NCI-H1694 (cell line): ENCODE measurements around the gene BICC1.

Experiments used
- DNase-seq: peaks from one replicate; lab custom pipeline; 2025; lab: John Stamatoyannopoulos, UW

Gene BICC1, protein sequence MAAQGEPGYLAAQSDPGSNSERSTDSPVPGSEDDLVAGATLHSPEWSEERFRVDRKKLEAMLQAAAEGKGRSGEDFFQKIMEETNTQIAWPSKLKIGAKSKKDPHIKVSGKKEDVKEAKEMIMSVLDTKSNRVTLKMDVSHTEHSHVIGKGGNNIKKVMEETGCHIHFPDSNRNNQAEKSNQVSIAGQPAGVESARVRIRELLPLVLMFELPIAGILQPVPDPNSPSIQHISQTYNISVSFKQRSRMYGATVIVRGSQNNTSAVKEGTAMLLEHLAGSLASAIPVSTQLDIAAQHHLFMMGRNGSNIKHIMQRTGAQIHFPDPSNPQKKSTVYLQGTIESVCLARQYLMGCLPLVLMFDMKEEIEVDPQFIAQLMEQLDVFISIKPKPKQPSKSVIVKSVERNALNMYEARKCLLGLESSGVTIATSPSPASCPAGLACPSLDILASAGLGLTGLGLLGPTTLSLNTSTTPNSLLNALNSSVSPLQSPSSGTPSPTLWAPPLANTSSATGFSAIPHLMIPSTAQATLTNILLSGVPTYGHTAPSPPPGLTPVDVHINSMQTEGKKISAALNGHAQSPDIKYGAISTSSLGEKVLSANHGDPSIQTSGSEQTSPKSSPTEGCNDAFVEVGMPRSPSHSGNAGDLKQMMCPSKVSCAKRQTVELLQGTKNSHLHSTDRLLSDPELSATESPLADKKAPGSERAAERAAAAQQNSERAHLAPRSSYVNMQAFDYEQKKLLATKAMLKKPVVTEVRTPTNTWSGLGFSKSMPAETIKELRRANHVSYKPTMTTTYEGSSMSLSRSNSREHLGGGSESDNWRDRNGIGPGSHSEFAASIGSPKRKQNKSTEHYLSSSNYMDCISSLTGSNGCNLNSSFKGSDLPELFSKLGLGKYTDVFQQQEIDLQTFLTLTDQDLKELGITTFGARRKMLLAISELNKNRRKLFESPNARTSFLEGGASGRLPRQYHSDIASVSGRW

DNA sequence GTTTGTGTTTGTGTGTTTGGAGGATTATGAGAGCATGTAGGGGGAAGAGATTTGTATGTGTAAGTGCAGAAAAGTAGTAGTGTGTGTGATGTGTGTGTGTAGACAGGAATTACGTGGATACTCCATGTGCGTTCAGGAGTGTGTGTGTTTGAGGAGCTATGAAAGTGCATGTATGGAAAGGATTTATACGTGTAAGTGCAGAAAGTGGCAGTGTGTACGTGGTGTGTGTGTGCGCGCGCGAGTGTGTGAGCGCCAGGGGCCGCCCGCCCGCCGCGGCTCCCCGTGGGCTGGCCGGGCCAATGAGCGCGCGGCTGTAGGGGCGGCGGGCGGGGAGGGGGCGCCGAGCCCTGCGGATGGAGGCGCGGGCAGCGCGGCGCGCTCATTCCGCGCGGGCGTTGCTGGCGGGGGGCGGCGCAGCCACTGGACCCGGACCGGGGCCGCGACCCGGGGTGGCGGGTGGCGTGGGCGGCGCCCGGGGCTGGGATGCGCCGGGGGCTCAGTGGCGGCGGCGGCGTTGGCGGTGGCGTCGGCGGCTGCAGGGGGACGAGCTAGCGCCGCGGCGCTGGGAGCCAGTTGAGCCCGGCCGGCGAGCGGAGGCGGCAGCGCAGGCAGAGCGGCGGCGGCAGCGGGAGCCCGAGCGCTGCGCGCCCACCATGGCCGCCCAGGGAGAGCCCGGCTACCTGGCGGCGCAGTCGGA lies at the start of gene BICC1:
TSS of gene BICC1 (plus strand) at position 382 of the 697 bp plus-strand sequence. CDS start at position 654, 272 bp downstream.
- no peak for DNase-seq

GRCh38 chr10:58464956-58465355 lies 47.7 kb upstream of the BICC1 start:
- DNase-seq, result no peak

DNA sequence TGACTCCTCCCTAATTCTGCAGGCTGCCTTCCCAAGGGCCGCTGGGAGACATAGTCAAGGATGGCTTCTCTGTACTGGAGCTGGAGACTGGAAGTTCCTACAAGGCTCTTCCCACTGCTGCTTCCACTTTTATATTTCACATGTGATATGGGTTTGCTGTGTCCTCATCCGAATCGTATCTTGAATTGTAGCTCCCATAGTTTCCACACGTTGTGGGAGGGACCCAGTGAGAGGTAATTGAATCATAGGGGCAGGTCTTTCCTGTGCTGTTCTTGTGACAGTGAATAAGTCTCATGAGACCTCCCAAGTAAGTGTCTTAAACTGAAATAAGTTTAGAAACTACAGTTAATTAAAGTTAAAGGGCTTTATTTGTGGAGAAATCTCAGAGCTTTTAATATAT lies 47.0 kb upstream of the BICC1 start:
- DNase-seq, result no peak

DNA sequence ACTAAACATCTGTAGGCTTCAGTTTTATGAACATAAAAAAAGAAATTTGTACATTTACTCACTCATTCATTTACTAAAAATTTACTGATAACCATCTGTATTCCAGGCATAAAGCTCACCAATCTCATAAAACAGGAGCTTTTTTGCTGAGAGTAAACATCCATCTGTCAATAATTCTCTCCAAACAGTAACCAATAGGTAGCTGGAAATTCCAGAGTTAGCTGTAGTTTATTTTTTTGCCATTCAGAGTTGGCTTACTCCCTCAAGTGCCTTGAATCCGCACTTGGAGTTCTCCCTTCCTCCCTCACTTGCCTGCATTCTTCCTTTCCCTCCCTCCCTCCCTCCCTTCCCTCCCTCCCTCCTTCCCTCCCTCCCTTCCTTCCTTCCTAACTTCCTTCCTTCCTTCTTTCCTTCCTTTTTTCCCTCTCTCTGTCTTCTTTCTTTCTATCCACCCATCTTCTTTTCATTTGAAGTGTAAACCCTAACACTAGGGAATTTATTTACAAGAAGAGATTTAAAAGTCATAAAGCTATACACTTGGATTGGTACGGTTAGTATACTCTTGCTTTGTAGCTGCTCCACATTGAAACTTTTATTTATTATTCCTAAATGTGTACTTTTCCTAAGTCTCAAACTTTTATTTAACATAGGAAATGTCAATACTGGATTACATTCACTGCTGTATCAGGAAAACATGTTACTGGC lies 44.6 kb upstream of the BICC1 start:
- no peak for DNase-seq

DNA sequence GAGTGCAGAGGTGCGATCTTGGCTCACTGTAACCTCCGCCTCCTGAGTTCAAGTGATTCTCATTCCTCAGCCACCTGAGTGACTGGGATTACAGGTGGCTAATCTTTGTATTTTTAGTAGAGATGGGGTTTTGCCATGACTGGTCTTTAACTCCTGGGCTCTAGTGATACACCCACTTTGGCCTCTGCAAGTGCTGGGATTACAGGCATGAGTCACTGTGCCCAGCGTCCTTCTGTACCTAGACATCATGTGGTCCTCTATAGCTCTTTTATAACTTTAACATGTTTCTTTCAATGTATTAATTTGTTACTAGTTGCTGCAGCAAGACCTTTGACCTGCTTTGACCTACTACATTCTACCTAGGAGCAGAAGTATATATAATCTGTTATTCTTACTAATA lies 38.7 kb upstream of the BICC1 start:
- DNase-seq, result no peak

GRCh38 chr10:58475322-58476277 lies 37.1 kb upstream of the BICC1 start:
- no peak for DNase-seq

DNA sequence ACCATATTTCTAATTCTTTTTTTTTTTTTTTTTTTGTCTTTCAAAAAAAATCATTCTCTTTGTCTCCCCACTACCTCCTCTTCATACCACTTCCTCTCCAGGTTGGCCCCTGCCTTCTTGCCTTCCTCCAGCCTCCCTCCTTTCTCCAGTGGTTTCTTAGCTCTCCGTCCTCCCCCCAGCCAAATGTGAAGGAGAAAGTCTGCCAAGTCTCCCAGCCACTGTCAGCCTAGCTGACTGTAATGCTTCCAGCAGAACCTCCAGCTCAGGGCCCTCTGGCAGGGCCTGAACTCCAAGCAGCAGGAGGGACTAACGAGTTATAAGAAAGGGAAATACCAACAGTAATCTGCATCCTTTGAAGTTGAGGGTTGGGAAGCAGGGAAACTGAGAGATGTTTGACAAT lies 35.5 kb upstream of the BICC1 start:
- no peak for DNase-seq

DNA sequence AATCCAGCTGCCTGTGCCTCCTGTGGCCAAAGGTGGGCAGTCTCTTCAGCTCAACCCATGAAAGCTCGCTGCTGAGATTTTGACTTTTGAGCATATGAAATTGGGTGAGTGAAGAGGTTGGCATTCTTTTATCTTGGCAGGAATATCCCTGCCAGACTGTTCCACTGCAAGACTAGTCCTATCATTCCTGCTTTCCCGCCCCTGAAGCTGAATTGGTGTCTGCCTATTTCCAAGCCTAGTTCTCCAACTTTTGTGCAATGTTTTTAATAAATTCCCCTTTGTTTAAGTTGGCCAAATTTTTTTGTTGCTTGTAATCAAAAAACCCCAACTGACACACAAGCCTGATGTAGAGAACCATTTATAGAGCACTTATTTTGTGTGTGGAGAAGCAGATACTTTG lies 34.8 kb upstream of the BICC1 start:
- no peak for DNase-seq

GRCh38 chr10:58479045-58479444 lies 33.6 kb upstream of the BICC1 start:
- DNase-seq, result no peak

DNA sequence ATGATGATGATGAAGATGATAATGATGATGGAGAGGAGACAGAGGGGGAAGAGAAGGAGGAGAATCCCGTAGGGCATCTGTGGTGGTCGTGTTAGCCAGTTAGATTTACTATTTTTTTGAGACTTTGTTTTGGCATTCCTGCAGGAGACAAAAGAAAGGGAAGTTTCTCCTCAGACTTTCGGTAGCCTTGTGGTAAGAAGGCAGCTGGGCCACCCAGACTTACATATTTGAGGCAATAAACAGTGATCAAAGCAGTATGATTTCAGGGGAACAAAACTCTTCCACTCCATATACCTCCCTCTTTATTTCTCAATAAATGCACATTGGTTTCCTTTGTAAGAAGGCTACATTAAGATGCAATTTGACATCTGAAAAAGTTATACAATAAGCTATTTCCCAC lies 32.4 kb upstream of the BICC1 start:
- no peak for DNase-seq

DNA sequence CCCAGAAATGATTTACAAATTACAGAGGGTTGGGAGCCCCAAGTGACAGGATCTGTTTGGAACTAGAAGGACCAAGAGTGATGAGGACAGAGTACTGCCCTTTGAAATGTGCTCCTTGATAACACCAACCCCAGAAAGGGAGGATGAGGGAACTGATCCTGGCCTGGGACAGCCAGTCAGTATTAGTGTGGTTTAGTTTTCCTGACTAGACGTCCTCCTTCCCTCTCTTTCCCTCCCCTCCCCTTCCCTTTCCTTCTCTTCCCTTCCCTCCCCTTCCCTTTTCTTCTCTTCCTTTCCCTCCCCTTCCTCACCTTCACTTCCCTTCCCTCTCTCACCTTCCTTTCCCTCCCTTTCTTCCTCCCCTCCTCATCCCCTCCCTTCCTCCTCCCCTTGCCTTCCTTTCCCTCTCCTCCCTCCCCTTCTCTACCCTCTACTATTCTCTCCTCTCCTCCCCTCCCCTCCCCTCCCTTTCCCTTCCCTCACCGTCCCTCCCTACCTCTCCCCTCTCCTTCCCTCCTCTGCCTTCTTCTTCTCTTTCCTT lies 31.0 kb upstream of the BICC1 start:
- DNase-seq, result no peak

DNA sequence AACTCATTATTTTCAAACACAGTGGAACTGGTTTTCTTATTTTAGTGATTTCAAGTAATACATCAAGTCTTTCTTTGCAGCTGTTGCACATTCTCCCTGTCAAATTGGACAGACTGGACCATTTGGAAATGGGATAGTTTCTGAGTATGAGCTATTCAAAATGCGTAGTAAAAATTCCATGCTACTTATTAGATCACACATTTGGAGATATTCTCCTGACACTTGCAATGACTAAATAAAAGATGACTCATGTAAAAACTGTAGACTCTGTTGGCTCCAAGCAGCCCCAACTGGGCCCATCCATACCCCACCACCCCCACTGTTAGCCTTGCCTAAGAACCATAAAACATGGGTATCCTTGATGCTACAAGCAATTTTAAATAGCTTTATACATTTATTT lies 25.9 kb upstream of the BICC1 start:
- DNase-seq, result no peak

GRCh38 chr10:58488921-58489320 lies 23.8 kb upstream of the BICC1 start:
- DNase-seq, result no peak

- DNase-seq, result no peak
These were observed 9.7 kb upstream of the BICC1 start for GRCh38 chr10:58502956-58503355.

DNA sequence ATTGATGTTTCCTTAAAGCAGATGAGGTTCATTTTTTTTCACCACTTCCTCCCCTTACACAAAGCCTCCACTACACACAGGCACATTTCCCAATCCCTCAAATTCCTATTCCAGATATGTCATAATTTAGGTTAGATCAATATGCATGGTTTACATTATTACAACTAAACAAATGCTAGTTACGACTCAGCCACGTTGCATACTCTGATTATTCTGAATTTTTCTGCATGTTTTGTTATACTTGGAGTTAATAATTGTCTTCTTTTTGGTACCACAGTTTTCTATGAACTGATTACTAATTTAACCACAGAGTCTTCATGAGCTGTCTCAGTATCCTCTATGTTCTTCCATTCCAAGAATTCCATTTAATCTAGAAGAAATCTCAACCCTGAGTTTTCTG lies 4.4 kb upstream of the BICC1 start:
- DNase-seq, result no peak

- DNase-seq, result no peak
These were observed 744 bp upstream of the BICC1 start for GRCh38 chr10:58511765-58512490.

DNA sequence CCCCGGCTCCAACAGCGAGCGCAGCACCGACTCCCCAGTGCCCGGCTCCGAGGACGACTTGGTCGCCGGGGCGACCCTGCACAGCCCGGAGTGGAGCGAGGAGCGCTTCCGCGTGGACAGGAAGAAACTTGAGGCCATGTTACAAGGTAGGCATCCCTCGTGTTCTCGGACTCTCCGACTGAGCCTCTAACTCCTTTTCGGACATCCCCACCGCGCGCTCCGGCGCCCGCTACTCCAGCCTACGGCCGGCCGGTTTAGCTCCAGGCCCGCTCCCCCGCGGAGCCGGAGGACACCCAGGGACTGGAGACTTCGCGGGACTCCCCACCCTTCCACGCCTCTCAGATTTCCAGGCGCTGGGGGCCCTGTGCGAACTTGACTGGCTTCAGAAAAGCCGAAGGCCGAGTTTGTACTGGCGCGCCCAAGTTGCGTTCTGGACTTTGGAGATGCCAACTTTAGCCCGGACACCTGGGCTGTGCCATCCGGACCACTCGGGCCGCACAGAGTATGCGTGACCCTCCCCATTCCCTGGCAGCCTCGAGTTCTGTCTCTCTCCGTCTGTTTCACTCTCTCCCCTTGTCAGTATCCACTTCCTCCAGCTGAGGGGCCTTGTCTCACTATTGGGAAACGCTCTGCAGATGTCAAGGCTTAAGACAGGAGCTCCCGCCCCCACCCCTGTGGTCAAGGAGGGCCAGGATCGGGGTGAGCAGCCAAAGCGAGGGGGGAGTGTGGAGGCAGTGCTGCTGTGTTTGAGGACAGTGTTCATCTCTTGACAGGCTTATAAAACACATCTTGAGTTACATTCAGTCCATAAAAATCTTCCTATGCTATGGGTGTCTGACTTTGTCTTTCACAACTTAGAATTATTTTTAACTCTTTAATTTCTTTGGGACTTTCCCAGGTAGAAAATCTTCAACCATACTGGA lies 777 bp downstream of the BICC1 start:
- no peak for DNase-seq

DNA sequence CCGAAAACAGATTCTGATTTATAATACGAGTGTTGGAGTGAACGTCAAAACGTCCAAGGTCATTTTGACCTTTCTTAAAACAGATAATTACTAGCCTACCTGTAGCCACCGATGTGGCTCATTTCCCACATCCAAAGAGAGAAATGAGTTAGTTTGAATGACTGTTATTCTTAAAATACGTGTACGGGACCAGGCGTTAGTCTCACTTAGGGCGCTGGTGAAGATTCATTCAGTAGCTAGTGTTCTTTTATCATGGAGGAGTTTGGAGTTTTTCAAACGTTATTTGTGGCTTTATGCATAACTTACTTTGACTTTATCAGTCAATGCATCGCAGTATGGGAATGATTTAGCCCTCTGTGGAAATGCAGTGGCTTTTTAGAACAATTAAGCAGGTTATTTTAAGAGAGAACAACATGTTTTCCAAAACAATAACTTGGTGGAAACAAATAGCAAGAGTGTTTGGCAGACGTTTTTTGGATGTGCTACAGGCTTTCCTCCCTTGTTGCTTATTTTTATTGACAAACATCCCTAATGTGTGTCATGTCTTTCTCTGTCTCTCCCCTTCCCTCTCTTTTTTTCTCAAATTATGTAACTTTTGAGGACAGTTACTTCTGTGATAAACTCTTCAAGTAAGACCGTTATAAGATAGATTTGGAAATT lies 1.6 kb downstream of the BICC1 start:
- no peak for DNase-seq
